A549 (cell line): ENCODE data around the gene TREM1. TPM values are rescaled to one million over a fixed set of nuclear protein-coding genes. Genes with fewer than 3 reads are reported as not detected.

ENCODE experiments used
- ATAC-seq, 2 experiments: fragments of 200-7000 bp in 1 of 2; fragments of >200 bp in 1 of 2; cut with Nextera tagmentation in 1 of 2; cut with Tn5 transposase in 1 of 2; 3 replicates each; pipeline versions ENCODE4 v1.8.0 to v1.9.1; 2018 to 2020; ENCODE audit warnings: mild to moderate bottlenecking in 1 of 2, moderate library complexity in 1 of 2
- CTCF ChIA-PET: fragments of 300-600 bp; sonication (Branson Sonifier 250); formaldehyde crosslinking; extraction: SDS; loops from one replicate; lab custom pipeline; 2021; ENCODE audit warnings: antibody characterized with exemption, inconsistent platforms; lab: Yijun Ruan, JAX
- POLR2A ChIA-PET: fragments of 350-600 bp; formaldehyde crosslinking; extraction: SDS; loops from one replicate; lab custom pipeline; 2021; ENCODE audit warnings: antibody characterized with exemption, inconsistent platforms; lab: Yijun Ruan, JAX
- DNase-seq, 2 experiments: peaks; one replicate each; pipeline versions ENCODE4 v3.0.0 to v3.0.0-alpha.2; 2011 to 2016; ENCODE audit warnings: low read depth in 1 of 2, low spot score in 1 of 2
- FAIRE-seq: peaks from 2 replicates; lab custom pipeline; 2011; peaks lifted over from hg19 to GRCh38; lab: Jason Lieb, UNC
- H3K27ac ChIP-seq, 2 experiments: fragments of >200 bp; sonication (Bioruptor Twin); formaldehyde crosslinking; 3 replicates each; pipeline ENCODE4 v1.5.1; 2016 to 2017
- H3K4me1 ChIP-seq: fragments of >200 bp; sonication (Bioruptor Twin); formaldehyde crosslinking; 3 replicates; pipeline ENCODE4 v1.6.1; 2016
- H3K4me2 ChIP-seq: fragments of >200 bp; sonication (Bioruptor Twin); formaldehyde crosslinking; 3 replicates; pipeline ENCODE4 v1.6.1; 2016
- H3K4me3 ChIP-seq: fragments of >200 bp; sonication (Bioruptor Twin); formaldehyde crosslinking; 3 replicates; pipeline ENCODE4 v1.5.1; 2016
- H3K9me3 ChIP-seq: fragments of >200 bp; sonication (Bioruptor Twin); formaldehyde crosslinking; 3 replicates; pipeline ENCODE4 v1.6.1; 2016
- CBX2 ChIP-seq: fragments of 200-600 bp; sonication (generic); IDR thresholded peaks from 2 replicates; pipeline ENCODE4 v1.6.1; 2016; ENCODE audit warnings: low read depth, mild to moderate bottlenecking, borderline replicate concordance
- CBX8 ChIP-seq: fragments of 200-600 bp; sonication (generic); IDR thresholded peaks from 2 replicates; pipeline ENCODE4 v1.6.1; 2016
- CEBPB ChIP-seq, 2 experiments: fragments of >200 bp in 1 of 2; sonication (Bioruptor Twin) in 1 of 2; formaldehyde crosslinking in 1 of 2; IDR thresholded peaks; 2 replicates each; pipeline ENCODE4 v1.6.1; 2012 to 2016
- EHF ChIP-seq: fragments of 250-450 bp; sonication (Bioruptor Pico); IDR thresholded peaks from 2 replicates; pipeline ENCODE4 v1.5.0; 2020; ENCODE audit warnings: mild to moderate bottlenecking
- EHMT2 ChIP-seq: fragments of 200-600 bp; sonication (generic); IDR thresholded peaks from 2 replicates; pipeline ENCODE4 v1.6.1; 2016; ENCODE audit warnings: antibody characterized with exemption, low read depth, mild to moderate bottlenecking, moderate library complexity
- ESRRA ChIP-seq: fragments of 150-350 bp; IDR thresholded peaks from 2 replicates; pipeline ENCODE4 v1.6.1; 2014; ENCODE audit warnings: mild to moderate bottlenecking, low read length, borderline replicate concordance
- FOSL2 ChIP-seq, 2 experiments: fragments of 450-650 bp in 1 of 2; fragments of >200 bp in 1 of 2; sonication (Bioruptor Twin) in 1 of 2; formaldehyde crosslinking; IDR thresholded peaks; 2 replicates each; pipeline versions ENCODE4 v1.5.0 to v1.6.1; 2016 to 2020; ENCODE audit warnings: mild to moderate bottlenecking in 1 of 2, moderate library complexity in 1 of 2
- HOXB13 ChIP-seq: fragments of 250-450 bp; sonication (Bioruptor Pico); IDR thresholded peaks from 2 replicates; pipeline ENCODE4 v1.5.0; 2020; ENCODE audit warnings: low read depth, mild to moderate bottlenecking, moderate library complexity
- JUN ChIP-seq, 2 experiments: fragments of >200 bp; sonication (Bioruptor Twin); formaldehyde crosslinking; IDR thresholded peaks; 2 replicates in 1 of 2; 3 replicates in 1 of 2; pipeline ENCODE4 v1.6.1; 2016 to 2017
- MAZ ChIP-seq: fragments of 150-350 bp; IDR thresholded peaks from 2 replicates; pipeline ENCODE4 v1.6.1; 2014; ENCODE audit warnings: antibody characterized with exemption, low read depth, low read length, borderline replicate concordance
- MYC ChIP-seq: IDR thresholded peaks from 2 replicates; pipeline ENCODE4 v1.6.1; 2012; ENCODE audit warnings: mild to moderate bottlenecking, inconsistent platforms, low read length, improper control_type of control experiment, borderline replicate concordance
- NPAS2 ChIP-seq: fragments of 250-450 bp; sonication (Bioruptor Pico); IDR thresholded peaks from 2 replicates; pipeline ENCODE4 v1.8.0; 2022; ENCODE audit warnings: mild to moderate bottlenecking, moderate library complexity, borderline replicate concordance
- RFX5 ChIP-seq: fragments of 450-650 bp; IDR thresholded peaks from 2 replicates; pipeline ENCODE4 v1.7.1; 2014; ENCODE audit warnings: antibody characterized with exemption, mild to moderate bottlenecking, moderate library complexity
- TP53 ChIP-seq: fragments of 250-450 bp; sonication (Bioruptor Pico); IDR thresholded peaks from 2 replicates; pipeline ENCODE4 v1.5.0; 2021; ENCODE audit warnings: mild to moderate bottlenecking, moderate library complexity
- WGBS: methylation state at CpG from one replicate; pipeline ENCODE4 v1.1.6; 2017; ENCODE audit errors: missing lambda C conversion rate; 5-methylcytosine and 5-hydroxymethylcytosine counted together
- polyA minus RNA-seq: library from RNA; depleted of rRNA, polyadenylated mRNA; stranded (reverse); fragments of >200 nt; gene quantifications from 2 replicates; pipeline ENCODE4 v1.2.3, GENCODE V29; 2011; rRNA and poly(A)+ RNA removed
- polyA plus RNA-seq, 4 experiments: library from polyadenylated mRNA; depleted of rRNA in 3 of 4; stranded (reverse); fragments of >200 nt; fragmentation: RNase III in 1 of 4; extraction: RNeasy Plus Mini Kit Qiagen cat#74134 plus additional on column Dnase treatment in 1 of 4; gene quantifications; 2 replicates in 3 of 4; 3 replicates in 1 of 4; pipeline ENCODE4 v1.2.3, GENCODE V29; 2011 to 2017
- TF ChIP-seq, protein P1 (sequence below): fragments of >200 bp; sonication (Bioruptor Twin); formaldehyde crosslinking; IDR thresholded peaks from 3 replicates; pipeline ENCODE4 v1.5.1; 2016
- TF ChIP-seq, protein P2 (sequence below): fragments of 200-600 bp; sonication (generic); IDR thresholded peaks from 2 replicates; pipeline ENCODE4 v1.6.1; 2016; ENCODE audit warnings: antibody characterized with exemption, mild to moderate bottlenecking, moderate library complexity
- TF ChIP-seq, protein P3 (sequence below): fragments of 250-450 bp; sonication (Bioruptor Pico); IDR thresholded peaks from 2 replicates; pipeline ENCODE4 v1.5.0; 2021; ENCODE audit warnings: mild to moderate bottlenecking, moderate library complexity, borderline replicate concordance
- TF ChIP-seq, protein P4 (sequence below): fragments of >200 bp; sonication (Bioruptor Twin); formaldehyde crosslinking; IDR thresholded peaks from 3 replicates; pipeline ENCODE4 v1.6.1; 2016
- TF ChIP-seq, protein P5 (sequence below): IDR thresholded peaks from 2 replicates; pipeline ENCODE4 v1.6.1; 2012
- TF ChIP-seq, protein P6 (sequence below): fragments of >200 bp; sonication (Bioruptor Twin); formaldehyde crosslinking; IDR thresholded peaks from 2 replicates; pipeline ENCODE4 v1.6.1; 2016

The TREM1 gene
- polyA plus RNA-seq (2011; rRNA removed) (not detected in 2 replicates), polyA plus RNA-seq (2017; fragmentation: RNase III; extraction: RNeasy Plus Mini Kit Qiagen cat#74134 plus additional on column Dnase treatment) (not detected in 3 replicates), polyA minus RNA-seq (not detected in 2 replicates)
- not detected in 2 replicates for polyA plus RNA-seq (2012; cell fraction: cytosol; rRNA removed)
- polyA plus RNA-seq (2012; cell fraction: nucleus; rRNA removed) = not detected in 2 replicates

DNA sequence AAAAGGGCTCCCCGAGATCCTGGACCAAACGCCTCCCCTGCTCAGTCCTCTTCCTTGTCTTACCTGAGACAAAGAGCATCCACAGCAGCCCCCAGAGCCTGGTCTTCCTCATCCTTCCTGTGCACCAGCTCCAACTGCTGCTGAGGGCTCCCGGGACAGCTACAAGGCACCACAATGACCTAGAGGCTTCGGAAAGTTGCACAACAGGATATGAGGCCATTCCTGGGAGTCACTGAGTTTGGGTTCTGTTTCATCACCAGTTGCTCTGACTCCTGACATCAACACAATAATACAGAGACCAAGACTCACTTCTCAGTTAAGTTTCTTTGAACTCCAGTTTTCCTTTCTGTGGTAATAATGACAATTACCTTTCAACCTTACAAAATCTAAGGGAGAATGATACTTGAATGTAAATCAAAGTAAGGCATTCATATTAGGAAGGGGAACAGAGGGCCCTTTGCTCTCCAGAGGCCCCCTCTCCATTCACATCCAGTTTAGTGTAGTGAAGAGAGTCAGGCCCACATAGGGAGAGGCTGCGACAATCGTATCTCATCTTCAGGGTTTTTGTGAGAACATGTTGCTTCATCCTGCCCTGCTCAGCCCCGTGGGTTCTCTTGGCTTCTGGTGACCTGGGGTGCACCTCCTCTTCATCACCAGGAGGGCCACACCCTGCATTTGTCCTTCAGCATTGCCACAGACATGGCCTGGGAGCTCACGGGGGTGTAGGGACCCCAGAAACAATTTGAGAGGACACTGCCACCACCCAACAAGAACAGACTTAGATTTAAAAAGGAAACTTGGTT, at the start of gene TREM1:
Gene TREM1 (minus strand): TSS at position 139 of the 803 bp plus-strand sequence. CDS start 27 bp downstream, at position 112.
- 30% methylated on average over 8 of the region's 8 CpGs for WGBS
- Histone ChIP-seq H3K27ac (no peak within 1 kb of the TSS), H3K4me3 (no peak within 1 kb of the TSS), H3K4me2 (no peak within 1 kb of the TSS), H3K9me3 (no peaks in the 10 kb centered on the region), H3K4me1 (no peaks in the 10 kb centered on the region)
- TF ChIP-seq EHMT2 (no peak), RFX5 (no peak), NPAS2 (CRISPR knock-in tag) (no peak)
- TF ChIP-seq, protein P1, sequence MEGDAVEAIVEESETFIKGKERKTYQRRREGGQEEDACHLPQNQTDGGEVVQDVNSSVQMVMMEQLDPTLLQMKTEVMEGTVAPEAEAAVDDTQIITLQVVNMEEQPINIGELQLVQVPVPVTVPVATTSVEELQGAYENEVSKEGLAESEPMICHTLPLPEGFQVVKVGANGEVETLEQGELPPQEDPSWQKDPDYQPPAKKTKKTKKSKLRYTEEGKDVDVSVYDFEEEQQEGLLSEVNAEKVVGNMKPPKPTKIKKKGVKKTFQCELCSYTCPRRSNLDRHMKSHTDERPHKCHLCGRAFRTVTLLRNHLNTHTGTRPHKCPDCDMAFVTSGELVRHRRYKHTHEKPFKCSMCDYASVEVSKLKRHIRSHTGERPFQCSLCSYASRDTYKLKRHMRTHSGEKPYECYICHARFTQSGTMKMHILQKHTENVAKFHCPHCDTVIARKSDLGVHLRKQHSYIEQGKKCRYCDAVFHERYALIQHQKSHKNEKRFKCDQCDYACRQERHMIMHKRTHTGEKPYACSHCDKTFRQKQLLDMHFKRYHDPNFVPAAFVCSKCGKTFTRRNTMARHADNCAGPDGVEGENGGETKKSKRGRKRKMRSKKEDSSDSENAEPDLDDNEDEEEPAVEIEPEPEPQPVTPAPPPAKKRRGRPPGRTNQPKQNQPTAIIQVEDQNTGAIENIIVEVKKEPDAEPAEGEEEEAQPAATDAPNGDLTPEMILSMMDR = no peak
- TF ChIP-seq, protein P2, sequence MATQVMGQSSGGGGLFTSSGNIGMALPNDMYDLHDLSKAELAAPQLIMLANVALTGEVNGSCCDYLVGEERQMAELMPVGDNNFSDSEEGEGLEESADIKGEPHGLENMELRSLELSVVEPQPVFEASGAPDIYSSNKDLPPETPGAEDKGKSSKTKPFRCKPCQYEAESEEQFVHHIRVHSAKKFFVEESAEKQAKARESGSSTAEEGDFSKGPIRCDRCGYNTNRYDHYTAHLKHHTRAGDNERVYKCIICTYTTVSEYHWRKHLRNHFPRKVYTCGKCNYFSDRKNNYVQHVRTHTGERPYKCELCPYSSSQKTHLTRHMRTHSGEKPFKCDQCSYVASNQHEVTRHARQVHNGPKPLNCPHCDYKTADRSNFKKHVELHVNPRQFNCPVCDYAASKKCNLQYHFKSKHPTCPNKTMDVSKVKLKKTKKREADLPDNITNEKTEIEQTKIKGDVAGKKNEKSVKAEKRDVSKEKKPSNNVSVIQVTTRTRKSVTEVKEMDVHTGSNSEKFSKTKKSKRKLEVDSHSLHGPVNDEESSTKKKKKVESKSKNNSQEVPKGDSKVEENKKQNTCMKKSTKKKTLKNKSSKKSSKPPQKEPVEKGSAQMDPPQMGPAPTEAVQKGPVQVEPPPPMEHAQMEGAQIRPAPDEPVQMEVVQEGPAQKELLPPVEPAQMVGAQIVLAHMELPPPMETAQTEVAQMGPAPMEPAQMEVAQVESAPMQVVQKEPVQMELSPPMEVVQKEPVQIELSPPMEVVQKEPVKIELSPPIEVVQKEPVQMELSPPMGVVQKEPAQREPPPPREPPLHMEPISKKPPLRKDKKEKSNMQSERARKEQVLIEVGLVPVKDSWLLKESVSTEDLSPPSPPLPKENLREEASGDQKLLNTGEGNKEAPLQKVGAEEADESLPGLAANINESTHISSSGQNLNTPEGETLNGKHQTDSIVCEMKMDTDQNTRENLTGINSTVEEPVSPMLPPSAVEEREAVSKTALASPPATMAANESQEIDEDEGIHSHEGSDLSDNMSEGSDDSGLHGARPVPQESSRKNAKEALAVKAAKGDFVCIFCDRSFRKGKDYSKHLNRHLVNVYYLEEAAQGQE = no peak
- POLR2A ChIA-PET = no interaction called here
- CTCF ChIA-PET = interaction anchor here (1.5 kb wide), 1 partner anchor 8 kb away, joined by 3 read pairs; no protein-coding TSS in a partner anchor
- no peak for FAIRE-seq
- ATAC-seq = peak in 1 of 2 experiments; percentile 65; a peak in 1 of 6 replicates
- peak in 1 of 2 experiments; percentile 13 for DNase-seq

DNA sequence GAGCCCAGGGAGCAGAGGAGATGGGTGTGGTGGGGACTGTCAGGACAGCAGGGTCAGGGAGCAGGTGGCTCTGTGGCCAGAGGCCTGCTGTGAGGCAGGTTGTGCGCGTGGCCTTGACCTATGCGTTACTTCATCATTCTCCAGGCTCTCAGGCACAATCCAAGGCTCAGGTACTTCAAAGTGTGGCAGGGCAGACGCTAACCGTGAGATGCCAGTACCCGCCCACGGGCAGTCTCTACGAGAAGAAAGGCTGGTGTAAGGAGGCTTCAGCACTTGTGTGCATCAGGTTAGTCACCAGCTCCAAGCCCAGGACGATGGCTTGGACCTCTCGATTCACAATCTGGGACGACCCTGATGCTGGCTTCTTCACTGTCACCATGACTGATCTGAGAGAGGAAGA, 49.5 kb upstream of the TREM1 start:
- Histone ChIP-seq H3K27ac (no peak overlapping the region), H3K9me3 (no peaks in the 10 kb centered on the region), H3K4me1 (no peaks in the 10 kb centered on the region), H3K4me3 (no peak overlapping the region), H3K4me2 (no peak overlapping the region)
- ChIA-PET POLR2A (no interaction called here), CTCF (no interaction called here)
- ATAC-seq (no peak), FAIRE-seq (no peak), DNase-seq (no peak)
- WGBS = 66% methylated on average over 9 of the region's 11 CpGs
- TF ChIP-seq JUN (IDR thresholded peaks at IDR 0.05) (no peak), CBX8 (no peak), FOSL2 (IDR thresholded peaks at IDR 0.05) (no peak), FOSL2 (CRISPR knock-in tag; IDR thresholded peaks at IDR 0.05) (no peak), CBX2 (no peak), ESRRA (no peak), CEBPB (IDR thresholded peaks at IDR 0.05) (no peak), TP53 (CRISPR knock-in tag) (no peak), MYC (no peak), EHF (CRISPR knock-in tag) (no peak), MAZ (no peak), HOXB13 (CRISPR knock-in tag) (no peak)
- TF ChIP-seq, protein P3, sequence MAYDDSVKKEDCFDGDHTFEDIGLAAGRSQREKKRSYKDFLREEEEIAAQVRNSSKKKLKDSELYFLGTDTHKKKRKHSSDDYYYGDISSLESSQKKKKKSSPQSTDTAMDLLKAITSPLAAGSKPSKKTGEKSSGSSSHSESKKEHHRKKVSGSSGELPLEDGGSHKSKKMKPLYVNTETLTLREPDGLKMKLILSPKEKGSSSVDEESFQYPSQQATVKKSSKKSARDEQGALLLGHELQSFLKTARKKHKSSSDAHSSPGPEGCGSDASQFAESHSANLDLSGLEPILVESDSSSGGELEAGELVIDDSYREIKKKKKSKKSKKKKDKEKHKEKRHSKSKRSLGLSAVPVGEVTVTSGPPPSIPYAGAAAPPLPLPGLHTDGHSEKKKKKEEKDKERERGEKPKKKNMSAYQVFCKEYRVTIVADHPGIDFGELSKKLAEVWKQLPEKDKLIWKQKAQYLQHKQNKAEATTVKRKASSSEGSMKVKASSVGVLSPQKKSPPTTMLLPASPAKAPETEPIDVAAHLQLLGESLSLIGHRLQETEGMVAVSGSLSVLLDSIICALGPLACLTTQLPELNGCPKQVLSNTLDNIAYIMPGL = no peak
- TF ChIP-seq, protein P4, sequence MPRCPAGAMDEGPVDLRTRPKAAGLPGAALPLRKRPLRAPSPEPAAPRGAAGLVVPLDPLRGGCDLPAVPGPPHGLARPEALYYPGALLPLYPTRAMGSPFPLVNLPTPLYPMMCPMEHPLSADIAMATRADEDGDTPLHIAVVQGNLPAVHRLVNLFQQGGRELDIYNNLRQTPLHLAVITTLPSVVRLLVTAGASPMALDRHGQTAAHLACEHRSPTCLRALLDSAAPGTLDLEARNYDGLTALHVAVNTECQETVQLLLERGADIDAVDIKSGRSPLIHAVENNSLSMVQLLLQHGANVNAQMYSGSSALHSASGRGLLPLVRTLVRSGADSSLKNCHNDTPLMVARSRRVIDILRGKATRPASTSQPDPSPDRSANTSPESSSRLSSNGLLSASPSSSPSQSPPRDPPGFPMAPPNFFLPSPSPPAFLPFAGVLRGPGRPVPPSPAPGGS = no peak
- TF ChIP-seq, protein P2 = no peak
- TF ChIP-seq, protein P5, sequence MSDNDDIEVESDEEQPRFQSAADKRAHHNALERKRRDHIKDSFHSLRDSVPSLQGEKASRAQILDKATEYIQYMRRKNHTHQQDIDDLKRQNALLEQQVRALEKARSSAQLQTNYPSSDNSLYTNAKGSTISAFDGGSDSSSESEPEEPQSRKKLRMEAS = no peak
- TF ChIP-seq, protein P6, sequence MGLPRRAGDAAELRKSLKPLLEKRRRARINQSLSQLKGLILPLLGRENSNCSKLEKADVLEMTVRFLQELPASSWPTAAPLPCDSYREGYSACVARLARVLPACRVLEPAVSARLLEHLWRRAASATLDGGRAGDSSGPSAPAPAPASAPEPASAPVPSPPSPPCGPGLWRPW = no peak
